T follicular helper cell (primary cell): ENCODE measurements around the gene TMPRSS11A.

ENCODE experiments used
- DNase-seq: peaks from one replicate; pipeline ENCODE4 v3.0.0-alpha.2; 2020; ENCODE audit warnings: low read depth
- total RNA-seq, 2 experiments: gene quantifications; one replicate each; lab custom pipeline; 2026; lab: John Stamatoyannopoulos, UW

The TMPRSS11A gene
- 0 reads per million in 2 experiments for total RNA-seq

- no peak for DNase-seq
Observed at GRCh38 chr4:67963356-67963755, at the start of gene TMPRSS11A. TMPRSS11A (minus strand) TSS chr4:67963493; CDS start chr4:67963393, 100 bp downstream.

- DNase-seq, result no peak
Observed at GRCh38 chr4:68011684-68012083, 48.4 kb upstream of the TMPRSS11A start.

GRCh38 chr4:68002906-68003305 is 39.6 kb upstream of the TMPRSS11A start:
- DNase-seq, result no peak

GRCh38 chr4:67996127-67996526 is 32.8 kb upstream of the TMPRSS11A start:
- no peak for DNase-seq

- no peak for DNase-seq
Observed at GRCh38 chr4:67988991-67989390, 25.7 kb upstream of the TMPRSS11A start.

GRCh38 chr4:67983333-67983732 is 20.0 kb upstream of the TMPRSS11A start:
- DNase-seq, result no peak

- DNase-seq, result no peak
Observed at GRCh38 chr4:67980512-67980911, 17.2 kb upstream of the TMPRSS11A start.

- DNase-seq, result no peak
Observed at GRCh38 chr4:67973608-67974007, 10.3 kb upstream of the TMPRSS11A start.

GRCh38 chr4:67954890-67955289 is 8.4 kb downstream of the TMPRSS11A start:
- DNase-seq, result no peak

- DNase-seq, result no peak
Observed at GRCh38 chr4:67941074-67941473, 22.2 kb downstream of the TMPRSS11A start.

- no peak for DNase-seq
Observed at GRCh38 chr4:67940506-67940905, 22.8 kb downstream of the TMPRSS11A start.

GRCh38 chr4:67939195-67939594 is 24.1 kb downstream of the TMPRSS11A start:
- no peak for DNase-seq

- no peak for DNase-seq
Observed at GRCh38 chr4:67935888-67936287, 27.4 kb downstream of the TMPRSS11A start.

- no peak for DNase-seq
Observed at GRCh38 chr4:67934628-67935027, 28.7 kb downstream of the TMPRSS11A start.

- no peak for DNase-seq
Observed at GRCh38 chr4:67933755-67934154, 29.5 kb downstream of the TMPRSS11A start.

- DNase-seq, result no peak
Observed at GRCh38 chr4:67933038-67933437, 30.3 kb downstream of the TMPRSS11A start.

- no peak for DNase-seq
Observed at GRCh38 chr4:67931256-67931655, 32.0 kb downstream of the TMPRSS11A start.

- no peak for DNase-seq
Observed at GRCh38 chr4:67929426-67929825, 33.9 kb downstream of the TMPRSS11A start.

- no peak for DNase-seq
Observed at GRCh38 chr4:67928546-67928945, 34.7 kb downstream of the TMPRSS11A start.

GRCh38 chr4:67927251-67927650 is 36.0 kb downstream of the TMPRSS11A start:
- DNase-seq, result no peak

GRCh38 chr4:67926485-67926884 is 36.8 kb downstream of the TMPRSS11A start:
- DNase-seq, result no peak

- no peak for DNase-seq
Observed at GRCh38 chr4:67922697-67923096, 40.6 kb downstream of the TMPRSS11A start.

- no peak for DNase-seq
Observed at GRCh38 chr4:67918428-67918827, 44.9 kb downstream of the TMPRSS11A start.

- DNase-seq, result no peak
Observed at GRCh38 chr4:67915400-67915966, 47.8 kb downstream of the TMPRSS11A start.
